K562 (cell line): Measurements from ENCODE around the gene SF3B1. TPM values are rescaled to one million over a fixed set of nuclear protein-coding genes. Genes with fewer than 3 reads are reported as not detected.

Experiments
- FOS ChIP-seq: IDR thresholded peaks from 3 replicates; pipeline ENCODE4 v1.6.1; 2011; ENCODE audit not compliant: insufficient read length; ENCODE audit errors: extremely low read depth
- NR2C2 ChIP-seq, 2 experiments: fragments of 200-800 bp in 1 of 2; sonication (Bioruptor generic) in 1 of 2; sonication (generic) in 1 of 2; formaldehyde crosslinking in 1 of 2; IDR thresholded peaks; 2 replicates each; pipeline versions ENCODE4 v1.6.1 to v1.8.0; 2016 to 2022; ENCODE audit warnings: mild to moderate bottlenecking in 1 of 2, missing compliant biosample characterization in 1 of 2, missing genetic modification characterization in 1 of 2, missing genetic modification reagents in 1 of 2
- PHF8 ChIP-seq: fragments of 200-600 bp; sonication (generic); IDR thresholded peaks from 2 replicates; pipeline ENCODE4 v1.6.1; 2012; ENCODE audit warnings: mixed run types, mild to moderate bottlenecking, inconsistent platforms, low read length, moderate library complexity, borderline replicate concordance
- TAF15 ChIP-seq: fragments of 200-400 bp; formaldehyde crosslinking; IDR thresholded peaks from 2 replicates; pipeline ENCODE4 v1.6.1; 2017; ENCODE audit warnings: mild to moderate bottlenecking, low read depth, low read length, moderate library complexity
- TRIM28 ChIP-seq: fragments of 450-650 bp; IDR thresholded peaks from 2 replicates; pipeline ENCODE4 v1.6.1; 2017
- TSC22D4 ChIP-seq: fragments of 450-650 bp; IDR thresholded peaks from 2 replicates; pipeline ENCODE4 v1.6.1; 2016; ENCODE audit warnings: missing genetic modification characterization, missing biosample characterization, control low read depth
- polyA plus RNA-seq, 8 experiments: library from polyadenylated mRNA; depleted of rRNA in 4 of 8; stranded (reverse) in 5 of 8; unstranded in 3 of 8; fragments of >200 nt; fragmentation: Nextera tagmentation in 2 of 8; fragmentation: Illumina TruSeq in 1 of 8; extraction: Ambion mirVana in 2 of 8; extraction: Trizol in 1 of 8; gene quantifications; 2 replicates each; pipeline versions ENCODE4 v1.2.1 to v1.2.3, GENCODE V29; 2011 to 2014; ENCODE audit warnings: inconsistent platforms in 1 of 8, missing spikeins in 1 of 8
- total RNA-seq, 7 experiments: library from RNA; depleted of rRNA in 6 of 7; stranded (reverse); fragments of >200 nt in 6 of 7; fragmentation: Illumina TruSeq in 2 of 7; extraction: Trizol in 2 of 7; gene quantifications; 2 replicates each; pipeline versions ENCODE4 v1.2.1 to v1.2.3, GENCODE V29; 2011 to 2021; ENCODE audit warnings: low replicate concordance in 1 of 7
- TF ChIP-seq, protein P1 (sequence below): sonication (generic); formaldehyde crosslinking; IDR thresholded peaks from 2 replicates; pipeline ENCODE4 v1.8.1; 2023; ENCODE audit warnings: missing genetic modification reagents, mild to moderate bottlenecking, borderline replicate concordance
- TF ChIP-seq, protein P2 (sequence below): fragments of 200-600 bp; sonication (generic); IDR thresholded peaks from one replicate; pipeline ENCODE4 v1.6.1; 2012; ENCODE audit warnings: mild to moderate bottlenecking, low read depth, low read length, inconsistent platforms

Gene SF3B1
- total and polyA plus RNA-seq, 9 of the 15 experiments (the other 6 are each of a cell fraction or from before 2014, with no cell fraction given), result 96.2 to 377 (median 177) TPM

DNA sequence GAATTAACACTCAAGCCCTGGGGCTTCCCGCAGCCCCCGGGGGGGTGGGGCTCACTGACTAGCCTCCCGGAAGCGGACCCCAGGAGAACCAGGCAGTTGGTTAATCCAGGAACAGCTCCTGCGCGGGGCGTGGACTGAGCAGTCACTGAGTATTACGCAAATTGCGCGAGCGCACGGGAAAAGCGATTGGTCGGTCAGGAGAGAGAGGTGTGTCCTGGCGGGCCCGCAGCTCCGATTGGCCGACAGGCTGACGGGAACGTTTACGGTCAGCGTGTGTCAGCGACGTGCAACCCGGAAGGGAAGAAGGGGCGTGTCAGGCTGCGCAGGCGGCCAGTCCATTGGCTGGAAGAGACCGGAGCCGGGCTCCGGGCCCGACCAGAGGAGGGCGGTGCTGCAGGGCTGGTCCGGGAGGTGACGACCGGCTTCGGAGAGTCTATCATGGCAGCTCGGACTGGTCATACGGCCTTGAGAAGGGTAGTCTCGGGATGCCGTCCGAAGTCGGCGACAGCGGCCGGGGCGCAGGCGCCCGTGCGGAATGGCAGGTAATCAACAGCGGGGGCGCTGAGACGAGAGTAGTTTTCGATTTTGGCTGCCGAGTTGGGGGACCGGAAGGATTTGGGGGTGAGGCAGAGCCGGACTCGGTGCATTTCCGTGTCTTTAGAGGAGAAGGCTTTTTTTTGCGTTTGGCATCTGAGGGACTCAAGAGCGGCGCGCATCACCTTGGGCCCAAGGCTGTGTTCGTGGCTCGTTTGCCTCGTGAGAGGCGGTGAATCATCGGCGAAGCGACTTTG, 18.5 kb upstream of the SF3B1 start, which contains the start of gene COQ10B (continued):
- TF ChIP-seq, protein P1, sequence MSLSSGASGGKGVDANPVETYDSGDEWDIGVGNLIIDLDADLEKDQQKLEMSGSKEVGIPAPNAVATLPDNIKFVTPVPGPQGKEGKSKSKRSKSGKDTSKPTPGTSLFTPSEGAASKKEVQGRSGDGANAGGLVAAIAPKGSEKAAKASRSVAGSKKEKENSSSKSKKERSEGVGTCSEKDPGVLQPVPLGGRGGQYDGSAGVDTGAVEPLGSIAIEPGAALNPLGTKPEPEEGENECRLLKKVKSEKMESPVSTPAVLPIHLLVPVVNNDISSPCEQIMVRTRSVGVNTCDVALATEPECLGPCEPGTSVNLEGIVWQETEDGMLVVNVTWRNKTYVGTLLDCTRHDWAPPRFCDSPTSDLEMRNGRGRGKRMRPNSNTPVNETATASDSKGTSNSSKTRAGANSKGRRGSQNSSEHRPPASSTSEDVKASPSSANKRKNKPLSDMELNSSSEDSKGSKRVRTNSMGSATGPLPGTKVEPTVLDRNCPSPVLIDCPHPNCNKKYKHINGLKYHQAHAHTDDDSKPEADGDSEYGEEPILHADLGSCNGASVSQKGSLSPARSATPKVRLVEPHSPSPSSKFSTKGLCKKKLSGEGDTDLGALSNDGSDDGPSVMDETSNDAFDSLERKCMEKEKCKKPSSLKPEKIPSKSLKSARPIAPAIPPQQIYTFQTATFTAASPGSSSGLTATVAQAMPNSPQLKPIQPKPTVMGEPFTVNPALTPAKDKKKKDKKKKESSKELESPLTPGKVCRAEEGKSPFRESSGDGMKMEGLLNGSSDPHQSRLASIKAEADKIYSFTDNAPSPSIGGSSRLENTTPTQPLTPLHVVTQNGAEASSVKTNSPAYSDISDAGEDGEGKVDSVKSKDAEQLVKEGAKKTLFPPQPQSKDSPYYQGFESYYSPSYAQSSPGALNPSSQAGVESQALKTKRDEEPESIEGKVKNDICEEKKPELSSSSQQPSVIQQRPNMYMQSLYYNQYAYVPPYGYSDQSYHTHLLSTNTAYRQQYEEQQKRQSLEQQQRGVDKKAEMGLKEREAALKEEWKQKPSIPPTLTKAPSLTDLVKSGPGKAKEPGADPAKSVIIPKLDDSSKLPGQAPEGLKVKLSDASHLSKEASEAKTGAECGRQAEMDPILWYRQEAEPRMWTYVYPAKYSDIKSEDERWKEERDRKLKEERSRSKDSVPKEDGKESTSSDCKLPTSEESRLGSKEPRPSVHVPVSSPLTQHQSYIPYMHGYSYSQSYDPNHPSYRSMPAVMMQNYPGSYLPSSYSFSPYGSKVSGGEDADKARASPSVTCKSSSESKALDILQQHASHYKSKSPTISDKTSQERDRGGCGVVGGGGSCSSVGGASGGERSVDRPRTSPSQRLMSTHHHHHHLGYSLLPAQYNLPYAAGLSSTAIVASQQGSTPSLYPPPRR (CRISPR knock-in tag), result no peak
- TF ChIP-seq, protein P2, sequence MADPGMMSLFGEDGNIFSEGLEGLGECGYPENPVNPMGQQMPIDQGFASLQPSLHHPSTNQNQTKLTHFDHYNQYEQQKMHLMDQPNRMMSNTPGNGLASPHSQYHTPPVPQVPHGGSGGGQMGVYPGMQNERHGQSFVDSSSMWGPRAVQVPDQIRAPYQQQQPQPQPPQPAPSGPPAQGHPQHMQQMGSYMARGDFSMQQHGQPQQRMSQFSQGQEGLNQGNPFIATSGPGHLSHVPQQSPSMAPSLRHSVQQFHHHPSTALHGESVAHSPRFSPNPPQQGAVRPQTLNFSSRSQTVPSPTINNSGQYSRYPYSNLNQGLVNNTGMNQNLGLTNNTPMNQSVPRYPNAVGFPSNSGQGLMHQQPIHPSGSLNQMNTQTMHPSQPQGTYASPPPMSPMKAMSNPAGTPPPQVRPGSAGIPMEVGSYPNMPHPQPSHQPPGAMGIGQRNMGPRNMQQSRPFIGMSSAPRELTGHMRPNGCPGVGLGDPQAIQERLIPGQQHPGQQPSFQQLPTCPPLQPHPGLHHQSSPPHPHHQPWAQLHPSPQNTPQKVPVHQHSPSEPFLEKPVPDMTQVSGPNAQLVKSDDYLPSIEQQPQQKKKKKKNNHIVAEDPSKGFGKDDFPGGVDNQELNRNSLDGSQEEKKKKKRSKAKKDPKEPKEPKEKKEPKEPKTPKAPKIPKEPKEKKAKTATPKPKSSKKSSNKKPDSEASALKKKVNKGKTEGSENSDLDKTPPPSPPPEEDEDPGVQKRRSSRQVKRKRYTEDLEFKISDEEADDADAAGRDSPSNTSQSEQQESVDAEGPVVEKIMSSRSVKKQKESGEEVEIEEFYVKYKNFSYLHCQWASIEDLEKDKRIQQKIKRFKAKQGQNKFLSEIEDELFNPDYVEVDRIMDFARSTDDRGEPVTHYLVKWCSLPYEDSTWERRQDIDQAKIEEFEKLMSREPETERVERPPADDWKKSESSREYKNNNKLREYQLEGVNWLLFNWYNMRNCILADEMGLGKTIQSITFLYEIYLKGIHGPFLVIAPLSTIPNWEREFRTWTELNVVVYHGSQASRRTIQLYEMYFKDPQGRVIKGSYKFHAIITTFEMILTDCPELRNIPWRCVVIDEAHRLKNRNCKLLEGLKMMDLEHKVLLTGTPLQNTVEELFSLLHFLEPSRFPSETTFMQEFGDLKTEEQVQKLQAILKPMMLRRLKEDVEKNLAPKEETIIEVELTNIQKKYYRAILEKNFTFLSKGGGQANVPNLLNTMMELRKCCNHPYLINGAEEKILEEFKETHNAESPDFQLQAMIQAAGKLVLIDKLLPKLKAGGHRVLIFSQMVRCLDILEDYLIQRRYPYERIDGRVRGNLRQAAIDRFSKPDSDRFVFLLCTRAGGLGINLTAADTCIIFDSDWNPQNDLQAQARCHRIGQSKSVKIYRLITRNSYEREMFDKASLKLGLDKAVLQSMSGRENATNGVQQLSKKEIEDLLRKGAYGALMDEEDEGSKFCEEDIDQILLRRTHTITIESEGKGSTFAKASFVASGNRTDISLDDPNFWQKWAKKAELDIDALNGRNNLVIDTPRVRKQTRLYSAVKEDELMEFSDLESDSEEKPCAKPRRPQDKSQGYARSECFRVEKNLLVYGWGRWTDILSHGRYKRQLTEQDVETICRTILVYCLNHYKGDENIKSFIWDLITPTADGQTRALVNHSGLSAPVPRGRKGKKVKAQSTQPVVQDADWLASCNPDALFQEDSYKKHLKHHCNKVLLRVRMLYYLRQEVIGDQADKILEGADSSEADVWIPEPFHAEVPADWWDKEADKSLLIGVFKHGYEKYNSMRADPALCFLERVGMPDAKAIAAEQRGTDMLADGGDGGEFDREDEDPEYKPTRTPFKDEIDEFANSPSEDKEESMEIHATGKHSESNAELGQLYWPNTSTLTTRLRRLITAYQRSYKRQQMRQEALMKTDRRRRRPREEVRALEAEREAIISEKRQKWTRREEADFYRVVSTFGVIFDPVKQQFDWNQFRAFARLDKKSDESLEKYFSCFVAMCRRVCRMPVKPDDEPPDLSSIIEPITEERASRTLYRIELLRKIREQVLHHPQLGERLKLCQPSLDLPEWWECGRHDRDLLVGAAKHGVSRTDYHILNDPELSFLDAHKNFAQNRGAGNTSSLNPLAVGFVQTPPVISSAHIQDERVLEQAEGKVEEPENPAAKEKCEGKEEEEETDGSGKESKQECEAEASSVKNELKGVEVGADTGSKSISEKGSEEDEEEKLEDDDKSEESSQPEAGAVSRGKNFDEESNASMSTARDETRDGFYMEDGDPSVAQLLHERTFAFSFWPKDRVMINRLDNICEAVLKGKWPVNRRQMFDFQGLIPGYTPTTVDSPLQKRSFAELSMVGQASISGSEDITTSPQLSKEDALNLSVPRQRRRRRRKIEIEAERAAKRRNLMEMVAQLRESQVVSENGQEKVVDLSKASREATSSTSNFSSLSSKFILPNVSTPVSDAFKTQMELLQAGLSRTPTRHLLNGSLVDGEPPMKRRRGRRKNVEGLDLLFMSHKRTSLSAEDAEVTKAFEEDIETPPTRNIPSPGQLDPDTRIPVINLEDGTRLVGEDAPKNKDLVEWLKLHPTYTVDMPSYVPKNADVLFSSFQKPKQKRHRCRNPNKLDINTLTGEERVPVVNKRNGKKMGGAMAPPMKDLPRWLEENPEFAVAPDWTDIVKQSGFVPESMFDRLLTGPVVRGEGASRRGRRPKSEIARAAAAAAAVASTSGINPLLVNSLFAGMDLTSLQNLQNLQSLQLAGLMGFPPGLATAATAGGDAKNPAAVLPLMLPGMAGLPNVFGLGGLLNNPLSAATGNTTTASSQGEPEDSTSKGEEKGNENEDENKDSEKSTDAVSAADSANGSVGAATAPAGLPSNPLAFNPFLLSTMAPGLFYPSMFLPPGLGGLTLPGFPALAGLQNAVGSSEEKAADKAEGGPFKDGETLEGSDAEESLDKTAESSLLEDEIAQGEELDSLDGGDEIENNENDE, result no peak
- TF ChIP-seq TRIM28 (no peak), PHF8 (peak; percentile 93), NR2C2 (CRISPR knock-in tag; IDR thresholded peaks at IDR 0.05) (no peak), NR2C2 (tag; IDR thresholded peaks at IDR 0.05) (peak; percentile 72; the same call in 1 of the 2 replicates), TSC22D4 (tag) (no peak), FOS (peak; percentile 70), TAF15 (no peak; the same call in 1 of the 2 replicates)
